Mesenchymal stem cell (in vitro differentiated cells and primary cell): Measurements from ENCODE around the gene OR52R1.
"Not testable (repeated sequence)": the region's sequence is repeated elsewhere in the genome, so short reads cannot be mapped to it uniquely, and the experiment has no call there.

ENCODE experiments used
- DNase-seq: peaks from one replicate; pipeline ENCODE4 v3.0.0-alpha.2; 2013
- H2AFZ ChIP-seq: one replicate; pipeline ENCODE4 v1.6.1; 2013; ENCODE audit warnings: low read depth, mild to moderate bottlenecking, control low read depth, inconsistent platforms, low read length, moderate library complexity
- H2AK5ac ChIP-seq: 2 replicates; pipeline ENCODE4 v1.6.1; 2013; ENCODE audit warnings: low read length, moderate library complexity, mild to moderate bottlenecking, inconsistent platforms; ENCODE audit not compliant: severe bottlenecking
- H2BK120ac ChIP-seq: one replicate; pipeline ENCODE4 v1.6.1; 2013; ENCODE audit warnings: low read depth, mild to moderate bottlenecking, inconsistent platforms, low read length, moderate library complexity
- H2BK12ac ChIP-seq, 2 experiments: one replicate each; pipeline ENCODE4 v1.6.1; 2013; ENCODE audit warnings: inconsistent platforms in 2 of 2, low read length in 2 of 2, mild to moderate bottlenecking in 2 of 2, moderate library complexity in 2 of 2, control low read depth in 1 of 2
- H2BK15ac ChIP-seq: one replicate; pipeline ENCODE4 v1.6.1; 2013; ENCODE audit warnings: mild to moderate bottlenecking, low read depth, inconsistent platforms; ENCODE audit not compliant: poor library complexity, severe bottlenecking
- H2BK5ac ChIP-seq: 2 replicates; pipeline ENCODE4 v1.6.1; 2013; ENCODE audit warnings: low read depth, mild to moderate bottlenecking, low read length, control low read depth, inconsistent platforms; ENCODE audit not compliant: poor library complexity, severe bottlenecking
- H3K14ac ChIP-seq, 2 experiments: one replicate each; pipeline ENCODE4 v1.6.1; 2013; ENCODE audit warnings: inconsistent platforms in 2 of 2, low read length in 2 of 2, control low read depth in 1 of 2, mild to moderate bottlenecking in 1 of 2, moderate library complexity in 1 of 2
- H3K18ac ChIP-seq, 2 experiments: one replicate each; pipeline ENCODE4 v1.6.1; 2013; ENCODE audit warnings: inconsistent platforms in 2 of 2, low read length in 2 of 2, control low read depth in 1 of 2, low read depth in 1 of 2, mild to moderate bottlenecking in 1 of 2
- H3K23ac ChIP-seq, 2 experiments: one replicate each; pipeline ENCODE4 v1.6.1; 2013; ENCODE audit warnings: inconsistent platforms in 2 of 2, low read length in 2 of 2, mild to moderate bottlenecking in 2 of 2, moderate library complexity in 2 of 2, control low read depth in 1 of 2
- H3K27ac ChIP-seq: 2 replicates; pipeline ENCODE4 v1.5.1; 2013; ENCODE audit warnings: mild to moderate bottlenecking, moderate library complexity, low read length, control low read depth, inconsistent platforms; ENCODE audit not compliant: poor library complexity, severe bottlenecking
- H3K27me3 ChIP-seq, 2 experiments: 2 replicates each; pipeline versions ENCODE4 v1.6.1 to v1.7.0; 2013; ENCODE audit warnings: low read length in 2 of 2, mild to moderate bottlenecking in 2 of 2, moderate library complexity in 2 of 2, control low read depth in 1 of 2, inconsistent platforms in 1 of 2; ENCODE audit not compliant: control insufficient read depth in 1 of 2, insufficient read depth in 1 of 2
- H3K36me3 ChIP-seq, 2 experiments: 2 replicates each; pipeline versions ENCODE4 v1.6.1 to v1.7.0; 2013; ENCODE audit warnings: low read length in 2 of 2, control low read depth in 1 of 2, inconsistent platforms in 1 of 2, low read depth in 1 of 2, mild to moderate bottlenecking in 1 of 2; ENCODE audit not compliant: insufficient read depth in 2 of 2, control insufficient read depth in 1 of 2
- H3K4ac ChIP-seq, 2 experiments: one replicate each; pipeline ENCODE4 v1.6.1; 2013; ENCODE audit warnings: inconsistent platforms in 2 of 2, low read length in 2 of 2, mild to moderate bottlenecking in 2 of 2, moderate library complexity in 2 of 2, control low read depth in 1 of 2, low read depth in 1 of 2
- H3K4me1 ChIP-seq: 2 replicates; pipeline ENCODE4 v1.6.1; 2013; ENCODE audit warnings: low read depth, low read length, control low read depth; ENCODE audit not compliant: control insufficient read depth, insufficient read depth
- H3K4me2 ChIP-seq: 2 replicates; pipeline ENCODE4 v1.6.1; 2013; ENCODE audit warnings: low read length, mild to moderate bottlenecking, inconsistent platforms; ENCODE audit not compliant: poor library complexity, severe bottlenecking
- H3K4me3 ChIP-seq, 2 experiments: 2 replicates each; pipeline versions ENCODE4 v1.5.1 to v1.7.0; 2013; ENCODE audit warnings: low read length in 2 of 2, mild to moderate bottlenecking in 2 of 2, control low read depth in 1 of 2, low read depth in 1 of 2; ENCODE audit not compliant: insufficient read depth in 1 of 2
- H3K79me1 ChIP-seq: replicated peaks from 2 replicates; pipeline ENCODE4 v1.6.1; 2013; ENCODE audit warnings: mild to moderate bottlenecking, control low read depth, low read length, inconsistent platforms; ENCODE audit not compliant: poor library complexity, severe bottlenecking
- H3K9ac ChIP-seq: 2 replicates; pipeline ENCODE4 v1.7.0; 2013; ENCODE audit warnings: mild to moderate bottlenecking, low read length, moderate library complexity
- H3K9me3 ChIP-seq: 2 replicates; pipeline ENCODE4 v1.7.0; 2013; ENCODE audit warnings: mild to moderate bottlenecking, low read length; ENCODE audit not compliant: control insufficient read depth
- H4K8ac ChIP-seq: one replicate; pipeline ENCODE4 v1.6.1; 2013; ENCODE audit warnings: inconsistent platforms, mild to moderate bottlenecking, low read length, moderate library complexity
- H4K91ac ChIP-seq: one replicate; pipeline ENCODE4 v1.6.1; 2013; ENCODE audit warnings: mild to moderate bottlenecking, low read length, inconsistent platforms
- WGBS: methylation state at CpG from one replicate; pipeline ENCODE4 v1.1.7; 2013; ENCODE audit warnings: mixed read lengths; 5-methylcytosine and 5-hydroxymethylcytosine counted together

The OR52R1 gene

DNA sequence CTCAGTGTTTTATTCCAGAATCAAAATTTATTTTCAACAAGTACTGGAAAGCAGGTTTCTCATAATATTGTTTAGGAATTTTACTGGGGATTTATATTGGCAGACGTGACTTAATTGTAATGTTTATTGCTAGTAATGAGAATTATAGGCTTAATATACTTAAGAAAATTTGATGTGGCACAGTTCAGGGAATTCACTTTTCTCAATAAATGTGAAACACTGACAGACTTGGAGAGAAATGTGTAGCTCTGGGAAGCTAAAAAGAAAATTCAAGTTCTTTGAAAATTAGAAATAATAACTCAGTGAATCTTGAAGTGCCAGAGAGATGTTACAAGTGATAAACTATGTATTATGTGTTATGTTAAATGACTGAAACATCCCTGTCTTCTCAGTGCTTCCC lies 16.8 kb upstream of the OR52R1 start, which contains the start of gene OR51F2:
TSS of gene OR51F2 (plus strand) at position 301 of the 400 bp plus-strand sequence. CDS start 101 bp downstream, outside the sequence.
- H3K18ac ChIP-seq: no peak within 1 kb of the TSS
- H2AK5ac ChIP-seq: no peak within 1 kb of the TSS
- H3K23ac ChIP-seq: no peak within 1 kb of the TSS
- no peak within 1 kb of the TSS for H3K4me2 ChIP-seq
- H4K8ac ChIP-seq: no peak within 1 kb of the TSS
- no peaks in the 10 kb centered on the region for H3K27me3 ChIP-seq
- H2BK5ac ChIP-seq: no peak within 1 kb of the TSS
- H3K4me3 ChIP-seq: no peak within 1 kb of the TSS
- no peaks in the 10 kb centered on the region for H3K9me3 ChIP-seq
- no peak within 1 kb of the TSS for H2BK15ac ChIP-seq
- no peak within 1 kb of the TSS for H2BK120ac ChIP-seq
- no peak within 1 kb of the TSS for H2BK12ac ChIP-seq
- no peaks in the 10 kb centered on the region for H3K36me3 ChIP-seq
- no peak for DNase-seq
- H3K9ac ChIP-seq: no peak within 1 kb of the TSS
- no peak within 1 kb of the TSS for H3K4ac ChIP-seq
- no peak within 1 kb of the TSS for H3K27ac ChIP-seq
- WGBS: 92% methylated on average over 1 of the region's 1 CpG
- H4K91ac ChIP-seq: no peak within 1 kb of the TSS
- H3K4me1 ChIP-seq: no peaks in the 10 kb centered on the region
- no peak within 1 kb of the TSS for H2AFZ ChIP-seq
- no peak within 1 kb of the TSS for H3K14ac ChIP-seq
- H3K79me1 ChIP-seq: no peaks in the 10 kb centered on the region

DNA sequence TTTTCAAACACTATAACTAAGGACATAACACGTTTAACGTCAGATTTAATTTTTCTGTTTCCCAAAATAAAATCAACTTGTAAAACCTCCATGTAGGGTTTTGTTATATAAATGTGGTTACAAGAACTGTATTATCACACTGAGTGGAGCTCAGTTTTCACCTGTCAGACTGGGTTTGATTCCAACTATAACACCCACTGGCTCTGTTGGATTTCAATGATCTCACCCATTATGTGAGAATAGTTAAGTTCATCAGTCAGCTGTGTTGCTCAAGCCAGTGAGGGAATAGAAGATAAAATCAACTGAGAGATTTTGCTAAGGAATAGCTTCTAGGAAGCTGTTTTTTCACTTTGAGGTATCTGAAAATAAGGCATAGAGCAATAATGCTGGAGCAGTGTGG lies 5.1 kb upstream of the OR52R1 start:
- H2BK5ac ChIP-seq: no peak overlapping the region
- no peak overlapping the region for H2AFZ ChIP-seq
- no peaks in the 10 kb centered on the region for H3K27me3 ChIP-seq
- H3K79me1 ChIP-seq: no peaks in the 10 kb centered on the region
- DNase-seq: no peak
- H2BK12ac ChIP-seq: no peak overlapping the region
- no peaks in the 10 kb centered on the region for H3K36me3 ChIP-seq
- H2BK15ac ChIP-seq: no peak overlapping the region
- no peak overlapping the region for H3K14ac ChIP-seq
- H3K23ac ChIP-seq: no peak overlapping the region
- H3K4ac ChIP-seq: no peak overlapping the region
- H4K8ac ChIP-seq: no peak overlapping the region
- H2AK5ac ChIP-seq: no peak overlapping the region
- H3K9me3 ChIP-seq: no peaks in the 10 kb centered on the region
- no peak overlapping the region for H3K27ac ChIP-seq
- H2BK120ac ChIP-seq: no peak overlapping the region
- H3K18ac ChIP-seq: no peak overlapping the region
- no peak overlapping the region for H3K4me2 ChIP-seq
- H3K4me3 ChIP-seq: no peak overlapping the region
- H4K91ac ChIP-seq: no peak overlapping the region
- WGBS: no CpG with 5 or more reads among the region's 2 CpGs
- no peaks in the 10 kb centered on the region for H3K4me1 ChIP-seq
- no peak overlapping the region for H3K9ac ChIP-seq

DNA sequence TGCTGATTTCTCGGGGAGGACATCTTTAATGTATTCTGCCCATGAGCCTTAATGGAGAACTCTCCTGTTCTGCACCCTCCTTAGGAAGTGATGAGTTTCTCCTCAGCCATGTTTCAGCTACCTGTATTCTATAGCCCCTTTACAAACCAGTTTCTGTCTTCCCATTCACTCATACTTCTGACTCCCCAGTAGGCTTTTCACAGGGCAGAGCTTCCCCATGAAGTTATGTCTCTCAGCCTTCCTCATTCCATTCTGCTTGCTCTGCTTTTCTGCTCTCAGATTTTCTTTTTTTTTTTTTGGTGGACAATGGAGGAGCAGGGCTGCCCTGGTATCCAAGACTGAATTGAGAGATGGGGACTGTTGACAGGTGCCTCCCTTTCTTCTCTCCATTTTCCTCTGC lies 4.3 kb upstream of the OR52R1 start:
- H3K27ac ChIP-seq: no peak overlapping the region

DNA sequence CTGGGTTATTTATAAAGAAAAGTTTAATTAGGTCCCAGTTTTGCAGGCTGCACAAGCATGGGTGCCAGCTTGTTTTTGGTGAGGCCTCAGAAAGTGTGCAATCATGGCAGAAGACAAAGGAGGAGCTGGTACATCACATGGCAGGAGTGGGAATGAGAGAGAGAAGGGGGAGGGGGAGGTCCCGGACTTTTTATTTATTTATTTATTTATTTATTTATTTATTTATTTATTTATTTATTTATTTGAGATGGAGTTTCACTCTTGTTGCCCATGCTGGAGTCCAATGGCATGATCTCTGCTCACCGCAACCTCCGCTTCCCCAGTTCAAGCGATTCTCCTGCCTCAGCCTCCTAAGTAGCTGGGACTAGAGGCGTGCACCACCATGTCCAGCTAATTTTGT lies 2.9 kb downstream of the OR52R1 start:
- not testable (repeated sequence) for H2BK120ac ChIP-seq, H2AFZ ChIP-seq, H3K9me3 ChIP-seq, H3K4me1 ChIP-seq, H2BK12ac ChIP-seq, H4K91ac ChIP-seq, H2BK5ac ChIP-seq, H4K8ac ChIP-seq, H3K27me3 ChIP-seq, H3K27ac ChIP-seq, H3K18ac ChIP-seq, H3K9ac ChIP-seq, H2BK15ac ChIP-seq, H3K4ac ChIP-seq, H3K79me1 ChIP-seq, H2AK5ac ChIP-seq, H3K14ac ChIP-seq, DNase-seq, H3K23ac ChIP-seq, H3K4me2 ChIP-seq, H3K4me3 ChIP-seq, H3K36me3 ChIP-seq
- WGBS: 73% methylated on average over 4 of the region's 5 CpGs

More for the DNA sequence above, 4.3 kb upstream of the OR52R1 start:
- Histone ChIP-seq H3K79me1 (no peaks in the 10 kb centered on the region), H3K14ac (no peak overlapping the region), H2AFZ (no peak overlapping the region), H3K4me3 (no peak overlapping the region), H3K9ac (no peak overlapping the region), H3K18ac (no peak overlapping the region), H2BK12ac (no peak overlapping the region), H4K91ac (no peak overlapping the region), H3K4me2 (no peak overlapping the region), H3K27me3 (no peaks in the 10 kb centered on the region), H3K23ac (no peak overlapping the region), H2BK15ac (no peak overlapping the region), H2BK5ac (no peak overlapping the region), H3K36me3 (no peaks in the 10 kb centered on the region), H3K4me1 (no peaks in the 10 kb centered on the region), H2AK5ac (no peak overlapping the region), H3K9me3 (no peaks in the 10 kb centered on the region), H3K4ac (no peak overlapping the region), H4K8ac (no peak overlapping the region), H2BK120ac (no peak overlapping the region)
- no peak for DNase-seq
- 94% methylated on average over 1 of the region's 1 CpG for WGBS
